Measurements from ENCODE around the gene MANF. TPM values are rescaled to one million over a fixed set of nuclear protein-coding genes. Genes with fewer than 3 reads are reported as not detected.

The MANF gene
- total and polyA plus RNA-seq, 3 experiments from 2014 or later: 64.5 to 204 (median 197) TPM

GRCh38 chr3:51350751-51351150 lies 34.3 kb upstream of the MANF start:
- H3K36me3 ChIP-seq (ENCODE audit: insufficient read depth, low read length): no peaks in the 10 kb centered on the region
- no peak for DNase-seq
- no peaks in the 10 kb centered on the region for H3K9me3 ChIP-seq (ENCODE audit: low read length)
- peaks cover 0 to 12% (median 5%) of the 10 kb centered on the region in 3 donors for H3K36me3 Mint-ChIP-seq
- no peak overlapping the region for H3K27ac ChIP-seq (ENCODE audit: low read depth, low read length)
- ChIA-PET CTCF (no interaction called here), POLR2A (no interaction called here)
- H3K27ac Mint-ChIP-seq: no peak overlapping the region
- H3K27me3 Mint-ChIP-seq: peaks cover 13 to 14% of the 10 kb centered on the region in 2 donors
- H3K4me3 ChIP-seq (ENCODE audit: low read length): no peak overlapping the region
- H3K27me3 ChIP-seq (ENCODE audit: insufficient read depth, low read length, poor library complexity, severe bottlenecking): no peaks in the 10 kb centered on the region
- H3K4me1 Mint-ChIP-seq: no peaks in the 10 kb centered on the region
- H3K4me1 ChIP-seq (ENCODE audit: insufficient read depth, low read length): no peaks in the 10 kb centered on the region
- no peaks in the 10 kb centered on the region for H3K9me3 Mint-ChIP-seq
- H3K4me3 Mint-ChIP-seq: no peak overlapping the region

DNA sequence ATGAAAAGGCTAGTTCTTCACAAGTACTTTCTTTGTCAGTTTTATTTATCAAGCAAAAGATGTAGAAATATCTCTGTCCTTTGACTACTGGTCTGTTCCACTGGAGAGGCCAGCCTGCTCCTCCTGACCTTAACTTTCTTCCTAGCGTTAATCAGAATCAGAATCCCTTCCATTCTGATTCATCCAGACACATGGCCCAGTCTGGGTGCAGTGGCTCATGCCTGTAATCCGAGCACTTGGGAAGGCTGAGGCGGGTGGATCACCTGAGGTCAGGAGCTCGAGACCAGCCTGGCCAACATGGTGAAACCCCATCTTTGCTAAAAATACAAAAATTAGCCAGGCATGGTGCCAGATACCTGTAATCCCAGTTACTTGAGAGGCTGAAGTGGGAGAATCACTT lies 32.0 kb upstream of the MANF start:
- Mint-ChIP-seq H3K4me1 (no peaks in the 10 kb centered on the region), H3K4me3 (no peak overlapping the region), H3K27ac (no peak overlapping the region), H3K27me3 (peaks cover 11 to 14% of the 10 kb centered on the region in 2 donors), H3K9me3 (no peaks in the 10 kb centered on the region), H3K36me3 (peaks cover 0 to 12% (median 5%) of the 10 kb centered on the region in 3 donors)
- DNase-seq: no peak
- ChIA-PET CTCF (no interaction called here), POLR2A (no interaction called here)
- Histone ChIP-seq H3K27me3 (ENCODE audit: insufficient read depth, low read length, poor library complexity, severe bottlenecking) (no peaks in the 10 kb centered on the region), H3K27ac (ENCODE audit: low read depth, low read length) (no peak overlapping the region), H3K9me3 (ENCODE audit: low read length) (no peaks in the 10 kb centered on the region), H3K36me3 (ENCODE audit: insufficient read depth, low read length) (no peaks in the 10 kb centered on the region), H3K4me3 (ENCODE audit: low read length) (no peak overlapping the region), H3K4me1 (ENCODE audit: insufficient read depth, low read length) (no peaks in the 10 kb centered on the region)

- Mint-ChIP-seq H3K27me3 (peaks cover 12 to 14% of the 10 kb centered on the region in 2 donors), H3K9me3 (no peaks in the 10 kb centered on the region), H3K4me3 (no peak overlapping the region), H3K36me3 (peaks cover 0 to 12% (median 5%) of the 10 kb centered on the region in 3 donors), H3K27ac (no peak overlapping the region), H3K4me1 (no peaks in the 10 kb centered on the region)
- ChIA-PET POLR2A (no interaction called here), CTCF (no interaction called here)
- no peaks in the 10 kb centered on the region for H3K4me1 ChIP-seq (ENCODE audit: insufficient read depth, low read length)
- no peak for DNase-seq
- no peaks in the 10 kb centered on the region for H3K9me3 ChIP-seq (ENCODE audit: low read length)
- no peak overlapping the region for H3K27ac ChIP-seq (ENCODE audit: low read depth, low read length)
- H3K36me3 ChIP-seq (ENCODE audit: insufficient read depth, low read length): no peaks in the 10 kb centered on the region
- no peaks in the 10 kb centered on the region for H3K27me3 ChIP-seq (ENCODE audit: insufficient read depth, low read length, poor library complexity, severe bottlenecking)
- no peak overlapping the region for H3K4me3 ChIP-seq (ENCODE audit: low read length)
These were observed 31.4 kb upstream of the MANF start for GRCh38 chr3:51353691-51354090.

GRCh38 chr3:51354172-51354571 lies 30.9 kb upstream of the MANF start:
- H3K27me3 Mint-ChIP-seq: peaks cover 13 to 14% of the 10 kb centered on the region in 2 donors

DNA sequence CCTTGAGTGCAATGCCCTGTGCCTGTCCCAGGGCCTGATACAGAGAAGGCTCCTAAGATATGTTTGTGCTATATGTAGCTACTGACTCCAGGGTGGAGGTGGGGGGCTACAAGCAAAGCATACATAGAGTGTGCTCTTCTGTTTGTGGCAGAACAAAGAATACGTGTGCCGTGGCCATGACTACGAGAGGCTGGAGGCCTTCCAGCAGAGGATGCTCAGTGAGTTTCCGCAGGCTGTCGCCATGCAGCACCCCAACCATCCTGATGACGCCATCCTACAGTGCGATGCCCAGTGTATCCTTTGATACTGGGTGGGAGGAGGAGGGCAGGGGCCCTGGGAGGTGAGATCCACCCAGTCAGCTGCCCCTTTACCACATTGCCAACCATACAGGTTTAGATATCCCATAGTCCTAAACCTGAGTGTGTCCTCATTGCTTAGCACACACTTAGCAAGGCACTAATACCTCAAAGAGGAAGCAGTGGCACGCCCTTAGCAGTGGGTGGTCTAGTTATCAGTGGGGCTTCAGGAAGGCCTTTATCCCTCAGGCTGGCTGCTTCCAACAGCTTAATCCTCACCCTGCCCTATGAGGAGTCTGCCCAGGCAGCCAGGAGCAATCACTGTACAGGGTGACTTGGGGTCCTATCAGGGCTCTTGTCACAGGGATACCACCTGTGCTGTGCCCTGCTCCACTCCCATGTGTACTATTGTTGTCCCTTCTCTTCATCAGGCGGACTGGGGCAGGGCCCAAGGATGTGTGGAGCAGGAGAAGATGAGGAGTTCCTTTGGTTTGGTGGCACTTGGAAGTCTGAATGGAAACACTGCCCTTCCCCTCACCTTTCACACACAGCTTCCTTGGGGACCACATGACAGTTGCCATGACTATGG lies 30.1 kb upstream of the MANF start:
- ChIA-PET POLR2A (no interaction called here), CTCF (interaction anchor here (1.4 kb wide), 1 partner anchor 17 kb away, joined by 3 read pairs; no protein-coding TSS in a partner anchor)
- Histone ChIP-seq H3K27ac (ENCODE audit: low read depth, low read length) (no peak overlapping the region), H3K27me3 (ENCODE audit: insufficient read depth, low read length, poor library complexity, severe bottlenecking) (no peaks in the 10 kb centered on the region), H3K4me1 (ENCODE audit: insufficient read depth, low read length) (no peaks in the 10 kb centered on the region), H3K36me3 (ENCODE audit: insufficient read depth, low read length) (no peaks in the 10 kb centered on the region), H3K9me3 (ENCODE audit: low read length) (no peaks in the 10 kb centered on the region), H3K4me3 (ENCODE audit: low read length) (no peak overlapping the region)
- Mint-ChIP-seq H3K36me3 (peaks cover 0 to 5% (median 4%) of the 10 kb centered on the region in 3 donors), H3K4me1 (no peaks in the 10 kb centered on the region), H3K27me3 (peaks cover 9 to 10% of the 10 kb centered on the region in 2 donors), H3K9me3 (no peaks in the 10 kb centered on the region), H3K4me3 (no peak overlapping the region), H3K27ac (peak overlapping the region in 1 of 8 donors; percentile 6)
- DNase-seq: no peak

More at GRCh38 chr3:51354172-51354571, 30.9 kb upstream of the MANF start:
- Mint-ChIP-seq H3K9me3 (no peaks in the 10 kb centered on the region), H3K27ac (peak overlapping the region in 2 of 8 donors; percentile 6 to 48), H3K4me1 (no peaks in the 10 kb centered on the region), H3K4me3 (no peak overlapping the region), H3K36me3 (peaks cover 0 to 11% (median 5%) of the 10 kb centered on the region in 3 donors)
- Histone ChIP-seq H3K36me3 (ENCODE audit: insufficient read depth, low read length) (no peaks in the 10 kb centered on the region), H3K27ac (ENCODE audit: low read depth, low read length) (no peak overlapping the region), H3K9me3 (ENCODE audit: low read length) (no peaks in the 10 kb centered on the region), H3K27me3 (ENCODE audit: insufficient read depth, low read length, poor library complexity, severe bottlenecking) (no peaks in the 10 kb centered on the region), H3K4me1 (ENCODE audit: insufficient read depth, low read length) (no peaks in the 10 kb centered on the region), H3K4me3 (ENCODE audit: low read length) (no peak overlapping the region)
- POLR2A ChIA-PET: no interaction called here
- CTCF ChIA-PET: no interaction called here
- no peak for DNase-seq

DNA sequence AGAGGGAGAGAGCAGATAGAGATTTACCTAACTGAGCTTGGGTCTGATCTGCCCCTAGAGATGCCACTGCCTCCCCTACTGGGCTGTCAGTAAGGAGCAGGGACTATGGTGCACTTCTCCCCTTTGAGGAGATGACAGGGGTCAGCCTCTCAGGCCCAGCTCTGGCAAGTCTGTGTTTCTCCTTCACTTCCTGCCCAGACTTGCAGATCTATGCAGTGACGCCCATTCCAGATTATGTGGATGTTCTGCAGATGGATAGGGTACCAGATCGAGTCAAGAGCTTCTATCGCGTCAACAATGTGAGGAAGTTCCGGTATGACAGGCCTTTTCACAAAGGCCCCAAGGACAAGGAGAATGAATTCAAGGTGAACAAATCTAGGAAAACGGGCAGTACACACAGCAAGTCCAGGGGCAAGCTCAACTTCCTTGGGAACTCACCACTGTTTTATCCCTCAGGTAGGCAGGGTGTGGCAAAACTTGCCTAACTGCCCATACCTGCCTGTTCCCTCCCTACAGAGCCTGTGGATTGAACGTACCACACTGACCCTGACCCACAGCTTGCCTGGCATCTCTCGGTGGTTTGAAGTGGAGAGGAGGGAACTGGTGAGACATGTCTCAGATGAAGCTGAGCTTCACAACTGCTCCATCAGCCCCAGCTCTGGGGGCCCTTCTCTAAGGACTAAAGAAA lies 29.1 kb upstream of the MANF start:
- H3K4me3 Mint-ChIP-seq: no peak overlapping the region
- Histone ChIP-seq H3K4me3 (ENCODE audit: low read length) (no peak overlapping the region), H3K9me3 (ENCODE audit: low read length) (no peaks in the 10 kb centered on the region), H3K27me3 (ENCODE audit: insufficient read depth, low read length, poor library complexity, severe bottlenecking) (no peaks in the 10 kb centered on the region), H3K36me3 (ENCODE audit: insufficient read depth, low read length) (no peaks in the 10 kb centered on the region), H3K27ac (ENCODE audit: low read depth, low read length) (no peak overlapping the region), H3K4me1 (ENCODE audit: insufficient read depth, low read length) (no peaks in the 10 kb centered on the region)
- CTCF ChIA-PET: interaction anchor here (1.4 kb wide), 1 partner anchor 16 kb away, joined by 3 read pairs; no protein-coding TSS in a partner anchor
- peaks cover 0 to 5% (median 0%) of the 10 kb centered on the region in 3 donors for H3K36me3 Mint-ChIP-seq
- no peaks in the 10 kb centered on the region for H3K4me1 Mint-ChIP-seq
- POLR2A ChIA-PET: no interaction called here
- DNase-seq: no peak
- H3K27ac Mint-ChIP-seq: peak overlapping the region in 1 of 8 donors; percentile 36
- no peaks in the 10 kb centered on the region for H3K9me3 Mint-ChIP-seq
- peaks cover 3 to 4% of the 10 kb centered on the region in 2 donors for H3K27me3 Mint-ChIP-seq

- DNase-seq: no peak
- Mint-ChIP-seq H3K27ac (no peak overlapping the region), H3K27me3 (peaks cover 1 to 4% of the 10 kb centered on the region in 2 donors), H3K9me3 (peaks cover 0 to 2% (median 0%) of the 10 kb centered on the region in 5 donors), H3K4me1 (no peaks in the 10 kb centered on the region), H3K36me3 (peaks cover 0 to 4% (median 0%) of the 10 kb centered on the region in 3 donors), H3K4me3 (no peak overlapping the region)
- Histone ChIP-seq H3K36me3 (ENCODE audit: insufficient read depth, low read length) (no peaks in the 10 kb centered on the region), H3K27ac (ENCODE audit: low read depth, low read length) (no peak overlapping the region), H3K9me3 (ENCODE audit: low read length) (no peaks in the 10 kb centered on the region), H3K27me3 (ENCODE audit: insufficient read depth, low read length, poor library complexity, severe bottlenecking) (no peaks in the 10 kb centered on the region), H3K4me1 (ENCODE audit: insufficient read depth, low read length) (no peaks in the 10 kb centered on the region), H3K4me3 (ENCODE audit: low read length) (no peak overlapping the region)
- CTCF ChIA-PET: no interaction called here
- POLR2A ChIA-PET: no interaction called here
These were observed 27.2 kb upstream of the MANF start for GRCh38 chr3:51357856-51358255.

DNA sequence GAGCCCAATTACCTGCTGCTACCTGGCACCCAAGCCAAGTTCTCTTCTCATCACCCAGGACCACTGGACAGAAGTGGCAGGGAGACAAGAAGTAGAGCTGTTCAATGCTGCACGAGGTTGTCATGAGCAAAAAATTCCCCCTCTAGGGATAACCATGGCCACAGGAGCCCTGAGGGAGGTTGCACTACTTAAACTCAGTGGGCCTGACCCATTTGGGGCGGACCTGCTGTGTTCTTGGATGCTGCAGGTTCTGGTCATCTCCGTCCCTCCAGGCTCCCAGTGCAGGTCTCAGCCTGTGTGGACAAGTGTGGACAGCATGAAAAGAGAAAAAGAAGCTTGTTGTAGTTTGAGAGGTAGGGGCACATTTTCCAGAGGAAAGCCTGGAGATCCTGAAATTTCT lies 26.1 kb upstream of the MANF start:
- Histone ChIP-seq H3K4me3 (ENCODE audit: low read length) (no peak overlapping the region), H3K4me1 (ENCODE audit: insufficient read depth, low read length) (no peaks in the 10 kb centered on the region), H3K9me3 (ENCODE audit: low read length) (no peaks in the 10 kb centered on the region), H3K27me3 (ENCODE audit: insufficient read depth, low read length, poor library complexity, severe bottlenecking) (no peaks in the 10 kb centered on the region), H3K36me3 (ENCODE audit: insufficient read depth, low read length) (no peaks in the 10 kb centered on the region), H3K27ac (ENCODE audit: low read depth, low read length) (no peak overlapping the region)
- CTCF ChIA-PET: no interaction called here
- H3K9me3 Mint-ChIP-seq: peaks cover 0 to 4% (median 0%) of the 10 kb centered on the region in 5 donors
- no peaks in the 10 kb centered on the region for H3K4me1 Mint-ChIP-seq
- no peak overlapping the region for H3K27ac Mint-ChIP-seq
- peaks cover 0 to 8% (median 0%) of the 10 kb centered on the region in 3 donors for H3K36me3 Mint-ChIP-seq
- peaks cover 0 to 4% of the 10 kb centered on the region in 2 donors for H3K27me3 Mint-ChIP-seq
- H3K4me3 Mint-ChIP-seq: no peak overlapping the region
- no peak for DNase-seq
- POLR2A ChIA-PET: no interaction called here

Data from CD8-positive, alpha-beta memory T cell (primary cell).